ENCODE results near the gene QPCT.

The QPCT gene

DNA sequence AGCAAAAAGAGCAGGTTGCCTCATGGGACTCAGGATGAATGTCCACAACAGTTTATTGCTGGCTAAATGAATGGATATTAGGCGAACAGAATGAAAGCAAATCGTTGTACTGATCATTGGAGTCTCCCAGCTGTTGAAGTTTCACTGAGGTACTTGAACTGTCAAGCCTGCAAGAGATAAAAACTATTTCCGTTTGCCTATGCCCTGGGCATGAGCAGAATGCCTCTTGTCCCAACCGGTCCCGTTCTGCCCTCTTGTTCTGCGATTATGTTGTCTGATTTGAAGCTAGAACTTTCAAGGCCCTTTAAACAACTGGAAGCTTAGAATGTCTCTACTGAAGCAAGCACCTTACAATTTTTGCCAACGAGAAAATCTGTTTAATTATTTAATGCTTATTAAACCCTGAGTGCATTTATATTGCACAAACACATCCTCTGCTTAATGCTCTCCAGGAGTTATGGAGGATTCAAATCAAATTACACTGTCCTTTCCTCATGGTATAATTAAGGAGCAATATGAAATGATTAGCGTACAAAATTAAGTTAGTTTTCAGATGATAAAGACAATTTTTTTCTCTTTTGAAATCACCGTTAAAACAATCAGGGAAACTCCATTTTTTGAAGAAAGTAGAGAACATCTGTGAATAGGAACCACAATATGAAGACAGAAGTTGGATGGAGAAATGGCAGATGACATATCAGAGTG lies 17.7 kb downstream of the QPCT start:
- no peak for TF ChIP-seq CTCF (IDR thresholded peaks at IDR 0.05; ENCODE audit: unreplicated experiment in 3 of 3)
- Mint-ChIP-seq H3K27ac (no peak overlapping the region), H3K9me3 (no peaks in the 10 kb centered on the region), H3K27me3 (ENCODE audit: low read depth) (peaks cover 5% of the 10 kb centered on the region), H3K36me3 (ENCODE audit: low read depth) (no peaks in the 10 kb centered on the region), H3K4me1 (no peaks in the 10 kb centered on the region), H3K4me3 (no peak overlapping the region)

GRCh38 chr2:37364351-37364750 lies 19.9 kb downstream of the QPCT start:
- Mint-ChIP-seq H3K9me3 (no peaks in the 10 kb centered on the region), H3K27ac (no peak overlapping the region), H3K4me1 (no peaks in the 10 kb centered on the region), H3K36me3 (ENCODE audit: low read depth) (no peaks in the 10 kb centered on the region), H3K4me3 (no peak overlapping the region), H3K27me3 (ENCODE audit: low read depth) (peaks cover 5% of the 10 kb centered on the region)
- no peak for TF ChIP-seq CTCF (IDR thresholded peaks at IDR 0.05; ENCODE audit: unreplicated experiment in 3 of 3)

GRCh38 chr2:37365669-37366068 lies 21.2 kb downstream of the QPCT start:
- Mint-ChIP-seq H3K36me3 (ENCODE audit: low read depth) (no peaks in the 10 kb centered on the region), H3K27me3 (ENCODE audit: low read depth) (peaks cover 5% of the 10 kb centered on the region), H3K27ac (no peak overlapping the region), H3K9me3 (no peaks in the 10 kb centered on the region), H3K4me1 (no peaks in the 10 kb centered on the region), H3K4me3 (no peak overlapping the region)
- no peak for TF ChIP-seq CTCF (IDR thresholded peaks at IDR 0.05; ENCODE audit: unreplicated experiment in 3 of 3)

GRCh38 chr2:37366773-37367172 lies 22.3 kb downstream of the QPCT start:
- H3K36me3 Mint-ChIP-seq (ENCODE audit: low read depth): no peaks in the 10 kb centered on the region
- peaks cover 5% of the 10 kb centered on the region for H3K27me3 Mint-ChIP-seq (ENCODE audit: low read depth)
- no peaks in the 10 kb centered on the region for H3K4me1 Mint-ChIP-seq
- no peak overlapping the region for H3K4me3 Mint-ChIP-seq
- H3K27ac Mint-ChIP-seq: no peak overlapping the region
- no peak for TF ChIP-seq CTCF (IDR thresholded peaks at IDR 0.05; ENCODE audit: unreplicated experiment in 3 of 3)
- H3K9me3 Mint-ChIP-seq: no peaks in the 10 kb centered on the region

DNA sequence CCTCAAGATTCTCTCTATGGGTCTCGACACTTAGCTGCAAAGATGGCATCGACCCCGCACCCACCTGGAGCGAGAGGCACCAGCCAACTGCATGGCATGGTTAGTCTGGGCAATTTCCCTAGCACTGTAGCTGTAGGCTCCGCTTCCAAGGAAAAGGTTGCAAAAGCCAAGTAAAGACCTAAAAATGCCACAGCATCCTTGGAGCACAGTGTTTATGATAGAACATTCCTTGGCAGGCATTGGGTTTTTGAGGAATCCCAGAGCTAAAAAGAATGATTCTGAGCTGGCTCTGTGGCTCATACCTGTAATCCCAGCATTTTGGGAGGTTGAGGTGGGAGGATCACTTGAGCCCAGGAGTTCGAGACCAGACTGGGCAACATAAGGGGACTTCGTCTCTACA lies 22.9 kb downstream of the QPCT start:
- H3K4me3 Mint-ChIP-seq: no peak overlapping the region
- peaks cover 4% of the 10 kb centered on the region for H3K27me3 Mint-ChIP-seq (ENCODE audit: low read depth)
- TF ChIP-seq CTCF (IDR thresholded peaks at IDR 0.05; ENCODE audit: unreplicated experiment in 3 of 3): no peak
- H3K4me1 Mint-ChIP-seq: no peaks in the 10 kb centered on the region
- H3K27ac Mint-ChIP-seq: no peak overlapping the region
- H3K36me3 Mint-ChIP-seq (ENCODE audit: low read depth): no peaks in the 10 kb centered on the region
- H3K9me3 Mint-ChIP-seq: no peaks in the 10 kb centered on the region

DNA sequence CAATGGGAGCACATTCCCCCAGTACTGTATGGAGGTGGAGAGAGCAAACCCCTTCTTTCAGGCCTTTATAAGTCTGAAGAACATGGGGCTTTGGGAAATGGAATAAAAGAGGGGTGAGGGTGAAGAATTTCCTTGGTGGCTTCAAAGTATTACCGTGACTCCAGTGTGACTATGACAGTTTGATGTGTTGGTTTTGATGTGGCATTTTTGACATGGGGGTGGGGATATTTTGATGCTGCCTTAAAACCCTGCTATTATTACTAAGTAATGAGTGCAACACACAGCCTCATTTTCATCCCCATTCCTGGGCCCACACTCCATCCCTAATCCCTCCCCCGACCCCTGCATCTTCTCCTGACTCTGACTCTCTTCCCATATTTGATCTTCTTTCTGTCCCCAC lies 23.6 kb downstream of the QPCT start:
- H3K36me3 Mint-ChIP-seq (ENCODE audit: low read depth): no peaks in the 10 kb centered on the region
- TF ChIP-seq CTCF (IDR thresholded peaks at IDR 0.05; ENCODE audit: unreplicated experiment in 3 of 3): no peak
- H3K4me3 Mint-ChIP-seq: no peak overlapping the region
- no peaks in the 10 kb centered on the region for H3K9me3 Mint-ChIP-seq
- no peaks in the 10 kb centered on the region for H3K4me1 Mint-ChIP-seq
- H3K27ac Mint-ChIP-seq: no peak overlapping the region
- H3K27me3 Mint-ChIP-seq (ENCODE audit: low read depth): no peaks in the 10 kb centered on the region
